SU-DHL-6 (cell line): Measurements from ENCODE around the gene NTSR2.

Experiments
- CTCF ChIP-seq: fragments of 200-600 bp; sonication (generic); IDR thresholded peaks from one replicate; pipeline ENCODE4 v1.5.1; 2017; ENCODE audit warnings: antibody characterized with exemption, mild to moderate bottlenecking, low read length, moderate library complexity; ENCODE audit not compliant: insufficient read depth, poor library complexity, severe bottlenecking
- EZH2phosphoT487 ChIP-seq: fragments of 200-600 bp; sonication (generic), shearing (Covaris generic); conservative IDR thresholded peaks from 2 replicates; pipeline ENCODE4 v1.6.1; 2018; ENCODE audit warnings: mild to moderate bottlenecking, antibody characterized with exemption, low read length, moderate library complexity, mixed read lengths

- TF ChIP-seq EZH2phosphoT487 (no peak), CTCF (no peak)
Observed at GRCh38 chr2:11616097-11616687, 53.8 kb downstream of the NTSR2 start.
